ENCODE data around the gene HACD3.

DNA sequence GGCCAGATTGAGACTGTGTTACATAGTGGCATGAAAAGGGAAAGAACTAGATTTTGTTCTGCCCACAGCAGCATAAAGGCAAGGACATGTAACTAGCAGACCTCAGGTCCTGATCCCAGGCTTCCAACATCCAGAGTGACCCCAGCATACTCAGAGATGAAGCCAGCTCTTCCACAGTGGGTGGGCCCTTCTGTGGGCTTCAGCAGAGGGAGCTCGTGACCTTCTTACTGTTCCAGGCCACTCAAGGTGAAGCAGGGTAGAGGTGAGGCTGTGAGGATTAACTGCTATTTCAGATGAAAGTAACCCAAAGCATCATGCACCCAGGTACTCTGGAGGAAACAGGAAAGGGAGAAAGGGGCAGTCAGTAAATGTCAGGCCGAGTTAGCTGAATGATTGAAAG is 90.6 kb downstream of the HACD3 start:
- TF ChIP-seq, protein P1, sequence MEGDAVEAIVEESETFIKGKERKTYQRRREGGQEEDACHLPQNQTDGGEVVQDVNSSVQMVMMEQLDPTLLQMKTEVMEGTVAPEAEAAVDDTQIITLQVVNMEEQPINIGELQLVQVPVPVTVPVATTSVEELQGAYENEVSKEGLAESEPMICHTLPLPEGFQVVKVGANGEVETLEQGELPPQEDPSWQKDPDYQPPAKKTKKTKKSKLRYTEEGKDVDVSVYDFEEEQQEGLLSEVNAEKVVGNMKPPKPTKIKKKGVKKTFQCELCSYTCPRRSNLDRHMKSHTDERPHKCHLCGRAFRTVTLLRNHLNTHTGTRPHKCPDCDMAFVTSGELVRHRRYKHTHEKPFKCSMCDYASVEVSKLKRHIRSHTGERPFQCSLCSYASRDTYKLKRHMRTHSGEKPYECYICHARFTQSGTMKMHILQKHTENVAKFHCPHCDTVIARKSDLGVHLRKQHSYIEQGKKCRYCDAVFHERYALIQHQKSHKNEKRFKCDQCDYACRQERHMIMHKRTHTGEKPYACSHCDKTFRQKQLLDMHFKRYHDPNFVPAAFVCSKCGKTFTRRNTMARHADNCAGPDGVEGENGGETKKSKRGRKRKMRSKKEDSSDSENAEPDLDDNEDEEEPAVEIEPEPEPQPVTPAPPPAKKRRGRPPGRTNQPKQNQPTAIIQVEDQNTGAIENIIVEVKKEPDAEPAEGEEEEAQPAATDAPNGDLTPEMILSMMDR (IDR thresholded peaks at IDR 0.05; ENCODE audit: low read length) = no peak
- no peak for TF ChIP-seq EZH2 (optimal IDR thresholded peaks at IDR 0.05; ENCODE audit: low read depth, low read length)
